GM12878 (cell line): ENCODE results near the gene MYB.

Experiments
- GATAD2B ChIP-seq: fragments of 450-650 bp; conservative IDR thresholded peaks from 2 replicates; pipeline ENCODE4 v1.6.1; 2017; ENCODE audit warnings: low read depth, mild to moderate bottlenecking, moderate library complexity
- TF ChIP-seq, protein P1 (sequence below), 3 experiments: IDR thresholded peaks in 2 of 3; conservative IDR thresholded peaks in 1 of 3; 2 replicates each; pipeline ENCODE4 v1.5.1; 2011; ENCODE audit warnings: low read depth in 3 of 3, low read length in 3 of 3, mild to moderate bottlenecking in 3 of 3, control low read depth in 2 of 3, moderate library complexity in 2 of 3, inconsistent platforms in 1 of 3, mixed read lengths in 1 of 3; ENCODE audit not compliant: control insufficient read depth in 2 of 3, insufficient read depth in 1 of 3; ENCODE audit errors: extremely low read depth in 1 of 3
- TF ChIP-seq, protein P2 (sequence below): fragments of 450-650 bp; IDR thresholded peaks from 2 replicates; pipeline ENCODE4 v1.6.1; 2017; ENCODE audit warnings: borderline replicate concordance

DNA sequence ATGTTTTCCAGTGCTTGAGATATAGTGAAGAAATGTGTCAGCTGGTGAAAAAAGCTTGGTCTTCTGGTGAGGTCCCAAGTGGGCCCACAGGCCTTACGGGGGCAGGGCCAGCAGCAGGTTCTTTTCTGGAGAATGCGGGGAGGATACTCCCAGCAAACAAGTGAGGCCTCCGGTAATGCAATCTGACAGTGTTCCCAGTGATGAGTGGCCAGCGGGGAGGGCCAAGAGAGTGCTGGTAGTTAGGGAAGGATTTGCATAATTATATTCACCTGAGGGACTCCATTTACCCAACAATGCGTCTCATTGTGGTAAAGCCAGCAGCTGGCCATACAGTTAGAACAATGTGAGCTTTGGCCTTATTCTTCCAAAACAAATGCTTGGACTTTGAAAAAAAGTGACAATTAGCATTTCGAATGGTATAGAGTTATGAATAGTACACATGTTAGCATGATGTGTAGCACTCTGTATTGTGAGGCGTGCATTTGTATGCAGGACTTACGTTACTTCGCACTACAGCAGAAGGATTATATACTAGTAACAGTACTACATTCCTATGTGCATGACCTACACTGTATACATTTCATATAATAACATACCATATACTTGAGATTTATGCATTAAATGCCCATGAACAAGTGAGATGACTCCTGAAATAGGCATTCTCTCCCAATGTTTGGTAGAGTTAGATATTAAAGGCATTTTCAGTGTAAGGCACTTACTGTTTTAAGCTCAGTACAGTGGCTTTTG lies 69.8 kb downstream of the MYB start:
- TF ChIP-seq, protein P1, sequence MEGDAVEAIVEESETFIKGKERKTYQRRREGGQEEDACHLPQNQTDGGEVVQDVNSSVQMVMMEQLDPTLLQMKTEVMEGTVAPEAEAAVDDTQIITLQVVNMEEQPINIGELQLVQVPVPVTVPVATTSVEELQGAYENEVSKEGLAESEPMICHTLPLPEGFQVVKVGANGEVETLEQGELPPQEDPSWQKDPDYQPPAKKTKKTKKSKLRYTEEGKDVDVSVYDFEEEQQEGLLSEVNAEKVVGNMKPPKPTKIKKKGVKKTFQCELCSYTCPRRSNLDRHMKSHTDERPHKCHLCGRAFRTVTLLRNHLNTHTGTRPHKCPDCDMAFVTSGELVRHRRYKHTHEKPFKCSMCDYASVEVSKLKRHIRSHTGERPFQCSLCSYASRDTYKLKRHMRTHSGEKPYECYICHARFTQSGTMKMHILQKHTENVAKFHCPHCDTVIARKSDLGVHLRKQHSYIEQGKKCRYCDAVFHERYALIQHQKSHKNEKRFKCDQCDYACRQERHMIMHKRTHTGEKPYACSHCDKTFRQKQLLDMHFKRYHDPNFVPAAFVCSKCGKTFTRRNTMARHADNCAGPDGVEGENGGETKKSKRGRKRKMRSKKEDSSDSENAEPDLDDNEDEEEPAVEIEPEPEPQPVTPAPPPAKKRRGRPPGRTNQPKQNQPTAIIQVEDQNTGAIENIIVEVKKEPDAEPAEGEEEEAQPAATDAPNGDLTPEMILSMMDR (IDR thresholded peaks at IDR 0.05 in 2 of 3, conservative IDR thresholded peaks at IDR 0.05 in 1 of 3; ENCODE audit: control insufficient read depth in 2 of 3, extremely low read depth in 1 of 3, insufficient read depth in 1 of 3, low read depth in 3 of 3, low read length in 3 of 3), result no peak
- no peak for TF ChIP-seq GATAD2B
- TF ChIP-seq, protein P2, sequence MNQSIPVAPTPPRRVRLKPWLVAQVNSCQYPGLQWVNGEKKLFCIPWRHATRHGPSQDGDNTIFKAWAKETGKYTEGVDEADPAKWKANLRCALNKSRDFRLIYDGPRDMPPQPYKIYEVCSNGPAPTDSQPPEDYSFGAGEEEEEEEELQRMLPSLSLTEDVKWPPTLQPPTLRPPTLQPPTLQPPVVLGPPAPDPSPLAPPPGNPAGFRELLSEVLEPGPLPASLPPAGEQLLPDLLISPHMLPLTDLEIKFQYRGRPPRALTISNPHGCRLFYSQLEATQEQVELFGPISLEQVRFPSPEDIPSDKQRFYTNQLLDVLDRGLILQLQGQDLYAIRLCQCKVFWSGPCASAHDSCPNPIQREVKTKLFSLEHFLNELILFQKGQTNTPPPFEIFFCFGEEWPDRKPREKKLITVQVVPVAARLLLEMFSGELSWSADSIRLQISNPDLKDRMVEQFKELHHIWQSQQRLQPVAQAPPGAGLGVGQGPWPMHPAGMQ, result no peak
